Measurements from ENCODE around the gene ZNF148. TPM values are rescaled to one million over a fixed set of nuclear protein-coding genes. Genes with fewer than 3 reads are reported as not detected.

The ZNF148 gene
- total RNA-seq, 1 experiment from 2014 or later = 24.8 TPM

DNA sequence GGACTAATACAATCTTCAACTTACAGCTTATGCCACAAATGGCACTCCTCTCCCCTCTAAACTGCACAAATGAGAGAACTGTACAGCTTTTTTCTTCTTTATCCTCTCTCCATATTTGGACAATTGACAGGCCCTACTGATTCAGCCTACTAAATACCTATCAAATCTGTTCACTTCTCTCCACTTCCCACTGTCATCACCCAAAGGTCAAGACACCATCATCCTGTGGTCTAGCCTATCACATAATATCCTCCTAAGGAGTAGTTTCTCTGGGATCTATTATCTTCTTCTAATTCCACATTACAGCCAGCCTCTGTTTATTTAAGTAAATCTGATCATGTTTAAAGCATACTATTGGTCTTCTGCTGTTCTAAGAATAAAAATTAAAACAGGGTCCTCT lies 129.6 kb downstream of the ZNF148 start:
- no peaks in the 10 kb centered on the region for H3K9me3 ChIP-seq (ENCODE audit: control insufficient read depth, low read depth, low read length)
- TF ChIP-seq, protein P1, sequence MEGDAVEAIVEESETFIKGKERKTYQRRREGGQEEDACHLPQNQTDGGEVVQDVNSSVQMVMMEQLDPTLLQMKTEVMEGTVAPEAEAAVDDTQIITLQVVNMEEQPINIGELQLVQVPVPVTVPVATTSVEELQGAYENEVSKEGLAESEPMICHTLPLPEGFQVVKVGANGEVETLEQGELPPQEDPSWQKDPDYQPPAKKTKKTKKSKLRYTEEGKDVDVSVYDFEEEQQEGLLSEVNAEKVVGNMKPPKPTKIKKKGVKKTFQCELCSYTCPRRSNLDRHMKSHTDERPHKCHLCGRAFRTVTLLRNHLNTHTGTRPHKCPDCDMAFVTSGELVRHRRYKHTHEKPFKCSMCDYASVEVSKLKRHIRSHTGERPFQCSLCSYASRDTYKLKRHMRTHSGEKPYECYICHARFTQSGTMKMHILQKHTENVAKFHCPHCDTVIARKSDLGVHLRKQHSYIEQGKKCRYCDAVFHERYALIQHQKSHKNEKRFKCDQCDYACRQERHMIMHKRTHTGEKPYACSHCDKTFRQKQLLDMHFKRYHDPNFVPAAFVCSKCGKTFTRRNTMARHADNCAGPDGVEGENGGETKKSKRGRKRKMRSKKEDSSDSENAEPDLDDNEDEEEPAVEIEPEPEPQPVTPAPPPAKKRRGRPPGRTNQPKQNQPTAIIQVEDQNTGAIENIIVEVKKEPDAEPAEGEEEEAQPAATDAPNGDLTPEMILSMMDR (conservative IDR thresholded peaks at IDR 0.05) = no peak
- H2AK5ac ChIP-seq (ENCODE audit: insufficient read length, low read length) = no peak overlapping the region
- H4K20me1 ChIP-seq (ENCODE audit: control insufficient read depth, insufficient read depth, insufficient read length) = no peaks in the 10 kb centered on the region
- H2AFZ ChIP-seq (ENCODE audit: low read length) = no peak overlapping the region
- no peak overlapping the region for H2BK12ac ChIP-seq (ENCODE audit: insufficient read length, low read depth, low read length)
- H3K79me1 ChIP-seq (ENCODE audit: insufficient read depth, low read depth, low read length, poor library complexity, severe bottlenecking) = no peaks in the 10 kb centered on the region
- no peak overlapping the region for H4K5ac ChIP-seq (ENCODE audit: insufficient read length, low read depth, low read length)
- no peak overlapping the region for H3K27ac Mint-ChIP-seq
- H3K4ac ChIP-seq (ENCODE audit: low read depth, low read length) = no peak overlapping the region
- H3K23ac ChIP-seq (ENCODE audit: insufficient read length, low read depth, low read length) = no peak overlapping the region
- H3K56ac ChIP-seq (ENCODE audit: insufficient read length, low read depth, low read length) = no peak overlapping the region
- H2BK5ac ChIP-seq (ENCODE audit: insufficient read length, low read length) = no peak overlapping the region
- 0 out of 4 replicates have a peak, but pooled peaks cover 0 to 3% of the 10 kb centered on the region in 2 experiments for H3K4me1 Mint-ChIP-seq
- H3K23me2 ChIP-seq (ENCODE audit: insufficient read length, low read depth, low read length, poor library complexity, severe bottlenecking) = no peaks in the 10 kb centered on the region
- no peak overlapping the region for H3K27ac ChIP-seq (ENCODE audit: insufficient read length, low read depth, low read length)
- H3K4me2 ChIP-seq (ENCODE audit: insufficient read depth, insufficient read length, low read length) = no peak overlapping the region
- H2BK15ac ChIP-seq (ENCODE audit: low read depth, low read length) = no peak overlapping the region
- no peak overlapping the region for H2BK20ac ChIP-seq (ENCODE audit: low read depth, low read length, poor library complexity, severe bottlenecking)
- no peaks in the 10 kb centered on the region for H3K4me1 ChIP-seq (ENCODE audit: insufficient read depth, low read length)
- H4K91ac ChIP-seq (ENCODE audit: insufficient read length, low read depth, low read length) = no peak overlapping the region
- H2BK120ac ChIP-seq (ENCODE audit: low read depth, low read length, poor library complexity, severe bottlenecking) = no peak overlapping the region
- H3K18ac ChIP-seq (ENCODE audit: insufficient read length, low read depth, low read length) = no peak overlapping the region
- no peak for DNase-seq
- H3K79me2 ChIP-seq (ENCODE audit: insufficient read depth, low read length) = no peaks in the 10 kb centered on the region
- no peaks in the 10 kb centered on the region for H3K27me3 Mint-ChIP-seq (ENCODE audit: low read depth)
- no peaks in the 10 kb centered on the region for H3K27me3 ChIP-seq (ENCODE audit: insufficient read depth, low read length)
- H3T11ph ChIP-seq (ENCODE audit: low read length) = no peak overlapping the region
- no peak overlapping the region for H3K4me3 Mint-ChIP-seq
- no peak overlapping the region for H3K14ac ChIP-seq (ENCODE audit: insufficient read depth, low read length)
- no peaks in the 10 kb centered on the region; a peak in 1 of 7 replicates for H3K36me3 Mint-ChIP-seq (ENCODE audit: insufficient read depth in 1 of 3, low read depth in 3 of 3)
- no peaks in the 10 kb centered on the region for H3K9me3 Mint-ChIP-seq
- H4K8ac ChIP-seq (replicated peaks; ENCODE audit: insufficient read length, low read depth, low read length) = no peak overlapping the region
- no peak overlapping the region for H3K9ac ChIP-seq (ENCODE audit: extremely low read depth, insufficient read length, low read length)

Measured in H9 (cell line).